Measurements from ENCODE around the gene CRYBB1. TPM values are rescaled to one million over a fixed set of nuclear protein-coding genes. Genes with fewer than 3 reads are reported as not detected.

The CRYBB1 gene
- total RNA-seq, 3 donors from 2014 or later: 2.6 TPM; not detected in 2

GRCh38 chr22:26619510-26619909 lies 1.7 kb upstream of the CRYBB1 start:
- Histone ChIP-seq H3K27ac (no peak overlapping the region), H3K36me3 (no peaks in the 10 kb centered on the region)
- intact Hi-C loops (cut with DNase I; ENCODE audit: low total_unique reads): loop anchor here (2.0 kb wide), 1 partner anchor 171 kb away; no protein-coding TSS in a partner anchor

GRCh38 chr22:26618455-26618854 lies 628 bp upstream of the CRYBB1 start:
- H3K27ac ChIP-seq: no peak overlapping the region
- H3K4me1 ChIP-seq: no peaks in the 10 kb centered on the region
- H3K27me3 ChIP-seq: peaks cover 0 to 5% of the 10 kb centered on the region in 2 donors
- DNase-seq (ENCODE audit: low spot score in 2 of 2): no peak
- no peak overlapping the region for H3K4me3 ChIP-seq
- H3K36me3 ChIP-seq: no peaks in the 10 kb centered on the region
- no peaks in the 10 kb centered on the region for H3K9me3 ChIP-seq
- intact Hi-C loops (cut with DNase I; ENCODE audit: low total_unique reads): loop anchor here (2.0 kb wide), 1 partner anchor 170 kb away; no protein-coding TSS in a partner anchor
- TF ChIP-seq POLR2AphosphoS5 (IDR thresholded peaks at IDR 0.05): no peak
- TF ChIP-seq CTCF (IDR thresholded peaks at IDR 0.05): no peak
- no peak for TF ChIP-seq POLR2A (IDR thresholded peaks at IDR 0.05)

More at GRCh38 chr22:26619510-26619909, 1.7 kb upstream of the CRYBB1 start:
- Histone ChIP-seq H3K9me3 (no peaks in the 10 kb centered on the region), H3K27me3 (peaks cover 0 to 3% of the 10 kb centered on the region in 2 donors), H3K4me3 (no peak overlapping the region), H3K4me1 (no peaks in the 10 kb centered on the region)
- no peak for TF ChIP-seq POLR2AphosphoS5 (IDR thresholded peaks at IDR 0.05)
- TF ChIP-seq CTCF (IDR thresholded peaks at IDR 0.05): no peak
- no peak for TF ChIP-seq POLR2A (IDR thresholded peaks at IDR 0.05)
- DNase-seq (ENCODE audit: low spot score in 2 of 2): no peak

- no peak overlapping the region for H3K4me3 ChIP-seq
- H3K36me3 ChIP-seq: no peaks in the 10 kb centered on the region
- no peaks in the 10 kb centered on the region for H3K9me3 ChIP-seq
- no peaks in the 10 kb centered on the region for H3K4me1 ChIP-seq
- H3K27ac ChIP-seq: no peak overlapping the region
- intact Hi-C loops (cut with DNase I; ENCODE audit: low total_unique reads): no loop called here
- no peak for TF ChIP-seq POLR2AphosphoS5 (IDR thresholded peaks at IDR 0.05)
- TF ChIP-seq POLR2A (IDR thresholded peaks at IDR 0.05): no peak
- TF ChIP-seq CTCF (IDR thresholded peaks at IDR 0.05): no peak
- peaks cover 0 to 11% of the 10 kb centered on the region in 2 donors for H3K27me3 ChIP-seq
- no peak for DNase-seq (ENCODE audit: low spot score in 2 of 2)
Observed at GRCh38 chr22:26616650-26617049, 1.2 kb downstream of the CRYBB1 start.

- Histone ChIP-seq H3K27me3 (peaks cover 0 to 11% of the 10 kb centered on the region in 2 donors), H3K36me3 (no peaks in the 10 kb centered on the region), H3K4me1 (no peaks in the 10 kb centered on the region), H3K27ac (no peak overlapping the region), H3K9me3 (no peaks in the 10 kb centered on the region), H3K4me3 (no peak overlapping the region)
- DNase-seq (ENCODE audit: low spot score in 2 of 2): no peak
- intact Hi-C loops (cut with DNase I; ENCODE audit: low total_unique reads): no loop called here
- TF ChIP-seq CTCF (IDR thresholded peaks at IDR 0.05): no peak
- TF ChIP-seq POLR2AphosphoS5 (IDR thresholded peaks at IDR 0.05): no peak
- no peak for TF ChIP-seq POLR2A (IDR thresholded peaks at IDR 0.05)
Observed at GRCh38 chr22:26615830-26616435, 1.9 kb downstream of the CRYBB1 start.

- intact Hi-C loops (cut with DNase I; ENCODE audit: low total_unique reads): no loop called here
- TF ChIP-seq POLR2AphosphoS5 (IDR thresholded peaks at IDR 0.05): no peak
- no peak for TF ChIP-seq CTCF (IDR thresholded peaks at IDR 0.05)
- TF ChIP-seq POLR2A (IDR thresholded peaks at IDR 0.05): no peak
- H3K4me3 ChIP-seq: no peak overlapping the region
- H3K4me1 ChIP-seq: no peaks in the 10 kb centered on the region
- no peak overlapping the region for H3K27ac ChIP-seq
- H3K36me3 ChIP-seq: no peaks in the 10 kb centered on the region
- no peaks in the 10 kb centered on the region for H3K9me3 ChIP-seq
- no peak for DNase-seq (ENCODE audit: low spot score in 2 of 2)
- H3K27me3 ChIP-seq: peaks cover 0 to 11% of the 10 kb centered on the region in 2 donors
Observed at GRCh38 chr22:26615149-26615548, 2.7 kb downstream of the CRYBB1 start.

Measured in breast epithelium (tissue), 4 donors.